Mesenteric fat pad (tissue), 1 donor: ENCODE measurements around the gene LGI2. TPM values are rescaled to one million over a fixed set of nuclear protein-coding genes. Genes with fewer than 3 reads are reported as not detected.

Experiments used
- DNase-seq: peaks from one replicate; pipeline ENCODE4 v3.0.0-alpha.2; 2020; ENCODE audit warnings: low spot score
- total RNA-seq: library from RNA; stranded (reverse); fragmentation: NEBNext Ultra II Directional; extraction: Animal tissue kit (Norgen Biotek cat#: 25700); gene quantifications from one replicate; pipeline ENCODE4 v1.2.1, GENCODE V29; 2021
- donor health status: DM: yes; HTN: yes; CAD: no.

LGI2 gene
- total RNA-seq, 1 donor from 2014 or later = 6.1 TPM

- DNase-seq = no peak
Measured at GRCh38 chr4:24968278-24968677, 62.5 kb downstream of the LGI2 start.

GRCh38 chr4:24967346-24967745 lies 63.4 kb downstream of the LGI2 start:
- no peak for DNase-seq

GRCh38 chr4:24966076-24966475 lies 64.7 kb downstream of the LGI2 start:
- no peak for DNase-seq

- no peak for DNase-seq
Measured at GRCh38 chr4:24965627-24966026, 65.1 kb downstream of the LGI2 start.

GRCh38 chr4:24963277-24963676 lies 67.5 kb downstream of the LGI2 start:
- DNase-seq = no peak

GRCh38 chr4:24957886-24958285 lies 72.9 kb downstream of the LGI2 start:
- no peak for DNase-seq

GRCh38 chr4:24956763-24957162 lies 74.0 kb downstream of the LGI2 start:
- no peak for DNase-seq

- DNase-seq = no peak
Measured at GRCh38 chr4:24956091-24956490, 74.7 kb downstream of the LGI2 start.

GRCh38 chr4:24952667-24953066 lies 78.1 kb downstream of the LGI2 start:
- DNase-seq = no peak

GRCh38 chr4:24949970-24950369 lies 80.8 kb downstream of the LGI2 start:
- no peak for DNase-seq

Other genes starting within 250 kb of the LGI2 start
- gene SOD3, start 235.4 kb downstream of the LGI2 start, total RNA-seq = 128 TPM
- gene CCDC149, start 117.9 kb downstream of the LGI2 start, total RNA-seq = 23.2 TPM
- 6.7 TPM for gene SEPSECS, start 129.5 kb upstream of the LGI2 start, total RNA-seq
- 12.2 TPM for gene PI4K2B, start 203.1 kb upstream of the LGI2 start, total RNA-seq